DLD1 (cell line): Measurements from ENCODE around the gene TTLL11.

Source experiments
- in situ Hi-C: cut with HindIII; loops from 2 replicates; pipeline ENCODE4 v1.10.0; 2017; ENCODE audit warnings: low sequenced_read_pairs

TTLL11 gene

GRCh38 chr9:121772600-121773285 is 320.4 kb downstream of the TTLL11 start:
- in situ Hi-C loops, result no loop called here
